Iris pigment epithelial cell (primary cell): ENCODE results near the gene TUBA4A.
"Not testable (repeated sequence)": the region's sequence is repeated elsewhere in the genome, so short reads cannot be mapped to it uniquely, and the experiment has no call there.

Experiments used
- DNase-seq: peaks from one replicate; pipeline ENCODE4 v3.0.0-alpha.2; 2011; ENCODE audit warnings: low read depth

The TUBA4A gene

GRCh38 chr2:219268294-219268693, 14.6 kb upstream of the TUBA4A start:
- no peak for DNase-seq

- DNase-seq, result no peak
These were observed 13.2 kb upstream of the TUBA4A start for GRCh38 chr2:219266886-219267285.

GRCh38 chr2:219266232-219266631, 12.5 kb upstream of the TUBA4A start:
- DNase-seq, result no peak

GRCh38 chr2:219261024-219261855, 7.5 kb upstream of the TUBA4A start:
- DNase-seq, result no peak

GRCh38 chr2:219258942-219259341, 5.2 kb upstream of the TUBA4A start:
- DNase-seq, result not testable (repeated sequence)

GRCh38 chr2:219254590-219255201, 978 bp upstream of the TUBA4A start:
- peak; percentile 29 for DNase-seq

GRCh38 chr2:219252900-219253752, 592 bp downstream of the TUBA4A start, which contains the start of gene TUBA4B:
Gene TUBA4B (plus strand): TSS chr2:219253243. CDS start chr2:219253408, 165 bp downstream.
- DNase-seq, result peak; percentile 69

GRCh38 chr2:219252570-219252899, 1.2 kb downstream of the TUBA4A start:
- DNase-seq, result peak; percentile 26

- DNase-seq, result no peak
These were observed 1.6 kb downstream of the TUBA4A start for GRCh38 chr2:219252084-219252483.

GRCh38 chr2:219251656-219252055, 2.1 kb downstream of the TUBA4A start:
- no peak for DNase-seq

GRCh38 chr2:219250049-219250781, 3.5 kb downstream of the TUBA4A start:
- DNase-seq, result no peak

GRCh38 chr2:219249203-219249980, 4.3 kb downstream of the TUBA4A start:
- DNase-seq, result peak; percentile 70

GRCh38 chr2:219248845-219249202, 4.9 kb downstream of the TUBA4A start:
- DNase-seq, result no peak

- DNase-seq, result no peak
These were observed 5.8 kb downstream of the TUBA4A start for GRCh38 chr2:219247678-219248642.

- no peak for DNase-seq
These were observed 7.2 kb downstream of the TUBA4A start for GRCh38 chr2:219246559-219246958.

GRCh38 chr2:219245899-219246230, 7.9 kb downstream of the TUBA4A start:
- no peak for DNase-seq

- peak; percentile 92 for DNase-seq
These were observed 8.4 kb downstream of the TUBA4A start, which contains the start of the genes GLB1L and STK16 for GRCh38 chr2:219245148-219245898. Gene GLB1L (minus strand): TSS chr2:219245444. CDS start chr2:219243573, 1,871 bp downstream. Gene STK16 (plus strand): TSS chr2:219245479. CDS start chr2:219246000, 521 bp downstream.

- DNase-seq, result no peak
These were observed 8.9 kb downstream of the TUBA4A start for GRCh38 chr2:219244789-219245147.

GRCh38 chr2:219243291-219243761, 10.4 kb downstream of the TUBA4A start:
- peak; percentile 65 for DNase-seq
